Right lobe of liver (tissue), 6 donors: ENCODE results near the gene RALGPS1. TPM values are rescaled to one million over a fixed set of nuclear protein-coding genes. Genes with fewer than 3 reads are reported as not detected.

ENCODE experiments used
- ATAC-seq, 4 donors: fragments of 200-7000 bp; cut with Tn5 transposase; one replicate each; pipeline ENCODE4 v1.9.1; 2020; ENCODE audit warnings: mild to moderate bottlenecking in 4 of 4, moderate library complexity in 4 of 4
- DNase-seq, 3 donors: peaks; one replicate each; pipeline ENCODE4 v3.0.0-alpha.2; 2020
- H3K27ac ChIP-seq, 3 donors: fragments of 200-600 bp; one replicate each; pipeline ENCODE4 v1.8.0; 2022
- H3K27me3 ChIP-seq, 2 donors: fragments of 200-600 bp; one replicate each; pipeline ENCODE4 v1.8.0; 2022
- H3K36me3 ChIP-seq, 4 donors: fragments of 200-600 bp; sonication (generic) in 1 of 4; one replicate each; pipeline versions ENCODE4 v1.5.1 to v1.8.0; 2017 to 2022; ENCODE audit warnings: control low read depth in 1 of 4
- H3K4me1 ChIP-seq, 4 donors: fragments of 200-600 bp; sonication (generic) in 1 of 4; one replicate each; pipeline versions ENCODE4 v1.5.1 to v1.8.0; 2017 to 2022; ENCODE audit warnings: control low read depth in 1 of 4
- H3K4me3 ChIP-seq, 3 donors: fragments of 200-600 bp; one replicate each; pipeline ENCODE4 v1.8.0; 2022
- H3K9me3 ChIP-seq, 4 donors: fragments of 200-600 bp; sonication (generic) in 1 of 4; one replicate each; pipeline versions ENCODE4 v1.5.1 to v1.8.0; 2017 to 2022; ENCODE audit warnings: control low read depth in 1 of 4
- POLR2A ChIP-seq: fragments of 450-650 bp; IDR thresholded peaks from one replicate; pipeline ENCODE4 v1.6.1; 2017; ENCODE audit warnings: antibody characterized with exemption, mild to moderate bottlenecking
- WGBS: methylation state at CpG from one replicate; pipeline ENCODE4 v1.1.6; 2018; ENCODE audit warnings: low coverage, low lambda C conversion rate; ENCODE audit not compliant: insufficient coverage; ENCODE audit errors: missing lambda C conversion rate; 5-methylcytosine and 5-hydroxymethylcytosine counted together
- intact Hi-C, 2 donors: fragments of 100-400 bp; cut with DNase I; formaldehyde crosslinking; loops; one replicate each; pipeline versions ENCODE4 v1.11.2 to v1.14.1; 2022
- total RNA-seq, 6 experiments: library from RNA; depleted of rRNA in 2 of 6; stranded (reverse); fragments of >200 nt in 2 of 6; fragmentation: NEBNext Ultra II Directional in 3 of 6; extraction: Animal tissue kit (Norgen Biotek cat#: 25700) in 3 of 6; gene quantifications; one replicate each; pipeline versions ENCODE4 v1.1.0 to v1.2.4, GENCODE V29; 2016 to 2023
- TF ChIP-seq, protein P1 (sequence below), 4 donors: fragments of 200-600 bp in 3 of 4; fragments of 450-650 bp in 1 of 4; IDR thresholded peaks; one replicate each; pipeline versions ENCODE4 v1.5.1 to v1.8.0; 2016 to 2022; ENCODE audit warnings: antibody characterized with exemption in 4 of 4, mild to moderate bottlenecking in 2 of 4
- donor health status: DM: no; HTN: yes; CAD: no.
- donor health status: DM: no; HTN: no; CAD: no.
- donor health status: DM: no; HTN: no; CAD: no.
- donor health status: DM: no; HTN: yes; CAD: no.
- donor health status: DM: no; HTN: yes; CAD: no.

RALGPS1 gene
- total RNA-seq, 6 experiments from 2014 or later = 1.2 to 3.8 (median 2.4) TPM

DNA sequence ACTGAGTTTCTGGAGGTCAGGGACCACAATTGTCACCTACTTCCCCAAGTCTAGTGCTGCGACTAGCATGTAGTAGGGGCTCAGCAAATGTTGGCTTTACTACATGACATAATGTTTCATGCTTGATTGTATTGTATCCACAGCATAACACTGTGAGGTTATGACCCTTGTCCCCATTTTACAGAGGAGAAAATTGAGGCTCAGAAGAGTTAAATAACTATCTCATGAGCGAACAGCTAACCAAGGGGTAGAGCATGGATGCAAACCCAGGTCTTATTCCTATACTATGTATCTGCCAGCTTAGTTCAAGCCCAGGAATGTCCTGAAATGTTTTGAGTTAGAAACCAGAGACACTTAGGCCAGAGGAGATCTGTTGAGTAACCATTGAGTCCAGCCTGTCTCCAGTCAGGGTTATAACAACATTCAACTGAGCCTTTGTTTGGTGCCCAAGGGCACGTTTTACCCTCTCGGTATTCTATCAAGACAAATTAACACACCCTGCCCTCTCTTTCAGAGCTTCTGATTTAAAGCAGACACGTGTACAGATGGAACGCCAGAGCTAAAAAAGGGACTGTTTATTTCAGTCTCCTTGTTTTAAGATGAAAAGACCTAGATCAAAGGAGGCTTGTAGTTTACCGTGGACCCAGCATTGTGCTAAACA lies 191.4 kb downstream of the RALGPS1 start:
- DNase-seq (no peak), ATAC-seq (no peak)
- Histone ChIP-seq H3K27me3 (no peaks in the 10 kb centered on the region), H3K36me3 (no peaks in the 10 kb centered on the region), H3K4me3 (no peak overlapping the region), H3K27ac (no peak overlapping the region), H3K4me1 (no peaks in the 10 kb centered on the region), H3K9me3 (no peaks in the 10 kb centered on the region)
- no peak for TF ChIP-seq POLR2A
- TF ChIP-seq, protein P1, sequence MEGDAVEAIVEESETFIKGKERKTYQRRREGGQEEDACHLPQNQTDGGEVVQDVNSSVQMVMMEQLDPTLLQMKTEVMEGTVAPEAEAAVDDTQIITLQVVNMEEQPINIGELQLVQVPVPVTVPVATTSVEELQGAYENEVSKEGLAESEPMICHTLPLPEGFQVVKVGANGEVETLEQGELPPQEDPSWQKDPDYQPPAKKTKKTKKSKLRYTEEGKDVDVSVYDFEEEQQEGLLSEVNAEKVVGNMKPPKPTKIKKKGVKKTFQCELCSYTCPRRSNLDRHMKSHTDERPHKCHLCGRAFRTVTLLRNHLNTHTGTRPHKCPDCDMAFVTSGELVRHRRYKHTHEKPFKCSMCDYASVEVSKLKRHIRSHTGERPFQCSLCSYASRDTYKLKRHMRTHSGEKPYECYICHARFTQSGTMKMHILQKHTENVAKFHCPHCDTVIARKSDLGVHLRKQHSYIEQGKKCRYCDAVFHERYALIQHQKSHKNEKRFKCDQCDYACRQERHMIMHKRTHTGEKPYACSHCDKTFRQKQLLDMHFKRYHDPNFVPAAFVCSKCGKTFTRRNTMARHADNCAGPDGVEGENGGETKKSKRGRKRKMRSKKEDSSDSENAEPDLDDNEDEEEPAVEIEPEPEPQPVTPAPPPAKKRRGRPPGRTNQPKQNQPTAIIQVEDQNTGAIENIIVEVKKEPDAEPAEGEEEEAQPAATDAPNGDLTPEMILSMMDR (IDR thresholded peaks at IDR 0.05) = no peak
- WGBS = 83% methylated on average over 6 of the region's 7 CpGs
- intact Hi-C loops = no loop called here

DNA sequence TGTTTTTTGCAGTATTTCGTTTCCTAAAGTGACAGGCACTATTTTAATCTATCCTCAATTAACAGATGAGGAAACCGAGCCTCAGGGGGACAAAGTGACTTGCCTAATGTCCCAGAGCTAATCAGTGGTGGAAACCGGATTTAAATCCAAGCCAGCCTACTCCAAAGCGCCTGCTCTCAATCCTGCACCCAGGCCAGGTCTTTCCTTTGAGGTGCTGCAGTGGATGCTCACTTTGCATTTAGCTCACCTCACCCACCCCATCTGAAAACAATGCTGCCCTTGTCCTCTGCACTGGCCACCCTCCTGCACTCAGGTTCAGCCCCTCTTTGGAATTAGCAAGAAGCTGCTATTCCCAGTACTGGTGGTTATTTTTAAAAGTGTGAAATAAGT lies 191.9 kb downstream of the RALGPS1 start:
- WGBS = 82% methylated on average over 4 of the region's 4 CpGs
- ATAC-seq = no peak
- Histone ChIP-seq H3K36me3 (no peaks in the 10 kb centered on the region), H3K9me3 (no peaks in the 10 kb centered on the region), H3K27me3 (no peaks in the 10 kb centered on the region), H3K4me3 (no peak overlapping the region), H3K27ac (no peak overlapping the region), H3K4me1 (no peaks in the 10 kb centered on the region)
- no peak for DNase-seq
- TF ChIP-seq, protein P1 (IDR thresholded peaks at IDR 0.05) = no peak
- TF ChIP-seq POLR2A = no peak
- intact Hi-C loops = no loop called here

DNA sequence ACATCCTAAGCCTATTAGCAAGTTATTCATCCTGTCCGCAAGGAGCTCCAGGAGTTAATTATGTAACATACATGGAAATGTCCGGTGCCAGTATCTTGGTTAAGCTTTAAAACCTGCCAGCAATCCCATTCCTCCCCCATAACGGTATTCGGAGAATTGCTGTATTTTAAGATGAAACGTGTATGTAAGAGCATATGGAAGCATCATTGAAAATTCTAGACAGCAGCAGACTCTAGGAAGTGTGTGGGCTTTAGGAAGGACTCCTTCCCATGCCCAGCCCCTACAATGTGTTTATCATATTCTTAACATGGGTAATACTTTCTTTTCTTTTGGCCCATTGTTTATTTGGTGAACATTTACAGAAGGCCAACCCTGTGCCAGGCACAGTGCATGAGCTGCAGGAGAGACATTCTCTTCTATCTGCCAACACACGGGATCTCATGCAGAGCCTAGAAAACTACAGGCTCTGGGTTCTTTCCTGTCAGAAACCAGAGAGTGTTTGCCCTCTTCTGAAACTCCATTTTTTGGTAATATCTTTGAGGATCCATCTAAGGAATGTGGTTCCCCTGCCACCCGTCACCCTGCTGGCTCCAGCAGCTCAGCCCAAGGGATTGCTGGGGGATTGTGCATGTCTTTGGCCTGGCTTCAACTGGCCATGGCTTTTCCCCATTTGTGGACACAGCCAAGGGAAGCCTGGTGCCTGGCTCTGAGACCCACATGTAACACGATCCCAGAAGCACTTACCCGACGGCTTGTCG lies 192.8 kb downstream of the RALGPS1 start:
- H3K4me1 ChIP-seq = no peaks in the 10 kb centered on the region
- 87% methylated on average over 11 of the region's 11 CpGs for WGBS
- intact Hi-C loops = no loop called here
- H3K27me3 ChIP-seq = no peaks in the 10 kb centered on the region
- DNase-seq = no peak
- no peaks in the 10 kb centered on the region for H3K9me3 ChIP-seq
- ATAC-seq = no peak
- no peak overlapping the region for H3K4me3 ChIP-seq
- H3K36me3 ChIP-seq = no peaks in the 10 kb centered on the region
- TF ChIP-seq, protein P1 (IDR thresholded peaks at IDR 0.05) = no peak
- TF ChIP-seq POLR2A = no peak
- H3K27ac ChIP-seq = no peak overlapping the region

DNA sequence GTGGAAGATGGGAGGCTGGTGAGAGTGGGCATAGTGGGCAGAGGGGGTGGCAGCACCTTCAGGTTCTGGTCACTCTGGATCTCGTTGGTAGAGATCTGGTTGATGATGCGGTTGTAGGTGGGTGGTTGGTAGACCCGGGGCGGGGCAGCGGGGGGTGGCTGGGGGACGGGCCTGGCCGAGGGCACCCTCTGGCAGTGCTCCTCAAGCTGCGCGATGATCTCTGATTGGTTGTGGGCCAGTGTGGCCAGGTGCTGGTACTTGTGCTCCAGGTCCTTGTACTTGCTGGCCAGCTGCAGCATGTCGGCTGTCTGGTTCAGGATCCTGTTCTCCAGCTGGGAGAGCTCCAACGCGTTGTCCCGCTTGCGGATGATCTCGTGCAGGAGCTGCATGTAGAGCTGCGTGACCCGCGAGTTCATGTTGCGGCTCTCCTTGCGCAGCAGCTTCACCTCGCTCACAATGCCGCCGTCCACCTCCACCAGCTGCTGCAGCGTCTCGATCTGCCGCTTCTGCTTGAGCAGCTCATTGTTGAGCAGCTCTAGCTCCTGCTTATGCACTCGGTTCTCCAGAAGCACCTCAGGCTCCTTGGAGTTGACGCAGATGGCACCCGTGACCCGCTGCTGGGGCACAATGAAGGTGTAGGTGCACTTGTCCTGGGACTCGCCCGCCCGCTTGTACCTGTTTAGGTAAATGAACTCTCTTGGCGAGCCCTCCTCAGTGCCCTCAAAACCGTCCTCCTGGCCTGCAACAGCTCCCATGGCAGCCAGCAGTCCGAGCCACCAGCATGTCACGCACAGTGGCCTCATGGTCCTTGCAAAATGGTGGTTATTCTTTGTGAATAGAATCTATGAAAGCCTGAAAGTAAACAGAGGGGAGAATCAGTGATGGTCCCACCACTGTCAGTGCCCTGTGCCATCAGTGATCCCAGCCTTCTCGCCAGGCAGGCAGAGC lies 193.6 kb downstream of the RALGPS1 start:
- no peaks in the 10 kb centered on the region for H3K27me3 ChIP-seq
- ATAC-seq = no peak
- no peak for TF ChIP-seq POLR2A
- TF ChIP-seq, protein P1 (IDR thresholded peaks at IDR 0.05) = no peak
- no peak overlapping the region for H3K27ac ChIP-seq
- DNase-seq = no peak
- no CpG with 5 or more reads among the region's 38 CpGs for WGBS
- no peak overlapping the region for H3K4me3 ChIP-seq
- H3K4me1 ChIP-seq = no peaks in the 10 kb centered on the region
- no peaks in the 10 kb centered on the region for H3K36me3 ChIP-seq
- no peaks in the 10 kb centered on the region for H3K9me3 ChIP-seq
- intact Hi-C loops = no loop called here
